HL-60 (cell line): ENCODE measurements around the gene CD3G.

Experiments
- DNase-seq, 2 experiments: peaks; one replicate each; pipeline ENCODE4 v3.0.0-alpha.2; 2010 to 2020; ENCODE audit warnings: low read depth in 1 of 2, low spot score in 1 of 2
- H3K27ac ChIP-seq: fragments of 250-450 bp; sonication (Bioruptor Pico); replicated peaks from 2 replicates; pipeline ENCODE4 v1.5.1; 2020; ENCODE audit warnings: mild to moderate bottlenecking, moderate library complexity
- H3K27me3 ChIP-seq: fragments of 250-450 bp; sonication (Bioruptor Pico); 2 replicates; pipeline ENCODE4 v1.5.1; 2021; ENCODE audit warnings: mild to moderate bottlenecking, moderate library complexity; ENCODE audit not compliant: insufficient read depth, poor library complexity, severe bottlenecking
- H3K4me3 ChIP-seq: replicated peaks from 2 replicates; pipeline ENCODE4 v1.5.1; 2011; ENCODE audit warnings: mild to moderate bottlenecking, control low read depth, low read length; ENCODE audit not compliant: insufficient read depth
- CTCF ChIP-seq: IDR thresholded peaks from one replicate; pipeline ENCODE4 v1.5.1; 2011; ENCODE audit warnings: low read length, control low read depth, inconsistent platforms; ENCODE audit not compliant: insufficient read depth
- GABPA ChIP-seq: IDR thresholded peaks from 2 replicates; pipeline ENCODE4 v1.6.1; 2012; ENCODE audit warnings: low read depth
- POLR2AphosphoS5 ChIP-seq: IDR thresholded peaks from 2 replicates; pipeline ENCODE4 v1.6.1; 2012; ENCODE audit warnings: low read depth
- SPI1 ChIP-seq: IDR thresholded peaks from 2 replicates; pipeline ENCODE4 v1.6.1; 2012; ENCODE audit warnings: low read depth, mild to moderate bottlenecking, borderline replicate concordance
- TF ChIP-seq, protein P1 (sequence below): IDR thresholded peaks from 2 replicates; pipeline ENCODE4 v1.6.1; 2012; ENCODE audit warnings: low read depth; ENCODE audit not compliant: insufficient replicate concordance

Gene CD3G

DNA sequence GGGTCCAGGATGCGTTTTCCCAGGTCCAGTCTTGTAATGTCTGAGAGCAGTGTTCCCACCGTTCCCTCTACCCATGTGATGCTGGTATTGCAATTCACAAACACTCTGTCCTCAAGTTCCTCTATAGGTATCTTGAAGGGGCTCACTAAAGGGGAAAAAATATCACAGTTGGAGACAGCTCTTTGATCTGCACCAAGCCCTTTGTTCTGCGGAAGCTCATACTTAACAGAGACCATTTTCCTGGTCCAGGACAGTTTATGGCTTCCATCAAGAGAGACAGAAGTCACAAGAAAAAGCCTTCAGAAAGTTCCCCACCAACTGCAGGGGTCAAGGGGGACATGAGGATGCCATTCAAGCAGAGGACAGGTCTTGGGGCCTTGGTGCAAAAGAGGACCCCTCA is 3.7 kb upstream of the CD3G start:
- Histone ChIP-seq H3K4me3 (no peak overlapping the region), H3K27me3 (no peaks in the 10 kb centered on the region), H3K27ac (no peak overlapping the region)
- DNase-seq: no peak
- no peak for TF ChIP-seq GABPA
- TF ChIP-seq, protein P1, sequence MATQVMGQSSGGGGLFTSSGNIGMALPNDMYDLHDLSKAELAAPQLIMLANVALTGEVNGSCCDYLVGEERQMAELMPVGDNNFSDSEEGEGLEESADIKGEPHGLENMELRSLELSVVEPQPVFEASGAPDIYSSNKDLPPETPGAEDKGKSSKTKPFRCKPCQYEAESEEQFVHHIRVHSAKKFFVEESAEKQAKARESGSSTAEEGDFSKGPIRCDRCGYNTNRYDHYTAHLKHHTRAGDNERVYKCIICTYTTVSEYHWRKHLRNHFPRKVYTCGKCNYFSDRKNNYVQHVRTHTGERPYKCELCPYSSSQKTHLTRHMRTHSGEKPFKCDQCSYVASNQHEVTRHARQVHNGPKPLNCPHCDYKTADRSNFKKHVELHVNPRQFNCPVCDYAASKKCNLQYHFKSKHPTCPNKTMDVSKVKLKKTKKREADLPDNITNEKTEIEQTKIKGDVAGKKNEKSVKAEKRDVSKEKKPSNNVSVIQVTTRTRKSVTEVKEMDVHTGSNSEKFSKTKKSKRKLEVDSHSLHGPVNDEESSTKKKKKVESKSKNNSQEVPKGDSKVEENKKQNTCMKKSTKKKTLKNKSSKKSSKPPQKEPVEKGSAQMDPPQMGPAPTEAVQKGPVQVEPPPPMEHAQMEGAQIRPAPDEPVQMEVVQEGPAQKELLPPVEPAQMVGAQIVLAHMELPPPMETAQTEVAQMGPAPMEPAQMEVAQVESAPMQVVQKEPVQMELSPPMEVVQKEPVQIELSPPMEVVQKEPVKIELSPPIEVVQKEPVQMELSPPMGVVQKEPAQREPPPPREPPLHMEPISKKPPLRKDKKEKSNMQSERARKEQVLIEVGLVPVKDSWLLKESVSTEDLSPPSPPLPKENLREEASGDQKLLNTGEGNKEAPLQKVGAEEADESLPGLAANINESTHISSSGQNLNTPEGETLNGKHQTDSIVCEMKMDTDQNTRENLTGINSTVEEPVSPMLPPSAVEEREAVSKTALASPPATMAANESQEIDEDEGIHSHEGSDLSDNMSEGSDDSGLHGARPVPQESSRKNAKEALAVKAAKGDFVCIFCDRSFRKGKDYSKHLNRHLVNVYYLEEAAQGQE: no peak
- TF ChIP-seq CTCF: no peak
- TF ChIP-seq SPI1: no peak
- TF ChIP-seq POLR2AphosphoS5: no peak

DNA sequence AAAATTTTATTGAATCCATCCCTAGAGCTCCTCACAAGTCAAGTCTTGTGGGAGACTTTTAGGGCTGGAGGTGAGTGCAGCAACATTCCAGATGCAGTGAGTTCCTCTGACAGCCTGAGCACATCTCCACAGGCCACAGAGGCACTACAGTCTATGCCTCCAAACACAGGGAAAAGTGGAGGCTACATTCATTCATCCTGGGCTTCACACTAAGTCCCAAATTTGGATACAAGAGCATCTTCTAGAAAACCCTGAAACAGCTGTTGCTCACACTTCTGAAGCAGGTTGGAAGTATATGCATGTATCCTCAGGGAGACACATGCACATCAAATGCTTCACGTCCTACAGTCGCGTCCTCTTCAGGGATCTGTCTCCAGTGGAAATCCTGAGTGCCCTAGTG is 2.9 kb upstream of the CD3G start:
- Histone ChIP-seq H3K27me3 (no peaks in the 10 kb centered on the region), H3K4me3 (no peak overlapping the region), H3K27ac (no peak overlapping the region)
- no peak for DNase-seq
- no peak for TF ChIP-seq CTCF
- no peak for TF ChIP-seq POLR2AphosphoS5
- no peak for TF ChIP-seq GABPA
- TF ChIP-seq, protein P1: no peak
- TF ChIP-seq SPI1: no peak

DNA sequence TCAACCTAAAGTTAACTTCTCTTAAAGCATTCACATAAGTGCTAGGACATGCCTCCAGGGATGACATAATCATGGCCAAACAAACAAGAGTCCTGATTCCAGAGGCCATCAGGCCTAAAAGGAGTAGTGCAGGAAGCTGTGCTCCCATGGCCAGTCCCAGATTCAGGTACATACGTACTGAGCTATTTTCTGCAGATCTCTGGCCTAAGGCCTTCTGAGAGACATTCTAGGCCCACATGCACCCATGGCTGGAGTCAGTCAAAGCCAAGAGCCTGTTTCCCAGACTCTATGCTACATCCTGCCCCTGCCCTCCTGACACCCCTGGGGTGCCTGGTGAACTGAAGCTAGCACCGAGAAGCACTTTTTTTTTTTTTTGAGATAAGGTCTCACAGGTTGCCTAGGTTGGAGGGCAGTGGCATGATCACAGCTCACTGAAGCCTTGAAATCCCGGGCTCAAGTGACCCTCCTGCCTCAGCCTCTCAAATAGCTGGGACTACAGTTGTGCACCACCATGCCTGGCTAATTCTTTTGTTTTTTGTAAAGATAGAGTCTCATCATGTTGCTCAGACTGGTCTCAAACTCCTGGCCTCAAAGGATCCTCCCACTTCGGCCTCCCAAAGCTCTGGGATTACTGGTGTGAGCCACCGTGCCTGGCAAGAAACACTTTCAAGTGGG is 2.2 kb upstream of the CD3G start:
- H3K4me3 ChIP-seq: no peak overlapping the region
- H3K27me3 ChIP-seq: no peaks in the 10 kb centered on the region
- TF ChIP-seq POLR2AphosphoS5: no peak
- TF ChIP-seq, protein P1: no peak
- no peak for TF ChIP-seq SPI1
- no peak for TF ChIP-seq CTCF
- TF ChIP-seq GABPA: no peak
- no peak overlapping the region for H3K27ac ChIP-seq
- DNase-seq: no peak
